Cardiac fibroblast (primary cell): Measurements from ENCODE around the gene C2orf92.
"Not testable (repeated sequence)": the region's sequence is repeated elsewhere in the genome, so short reads cannot be mapped to it uniquely, and the experiment has no call there.

Experiments used
- DNase-seq, 2 donors: peaks; one replicate each; pipeline versions ENCODE4 v3.0.0 to v3.0.0-alpha.2; 2010; ENCODE audit warnings: low read depth in 2 of 2
- H3K4me3 ChIP-seq, 2 donors: replicated peaks in 1 of 2; 1 replicate in 1 of 2; 2 replicates in 1 of 2; pipeline ENCODE4 v1.5.1; 2011; ENCODE audit warnings: low read depth in 2 of 2, low read length in 2 of 2, mild to moderate bottlenecking in 2 of 2, moderate library complexity in 1 of 2
- CTCF ChIP-seq: IDR thresholded peaks from one replicate; pipeline ENCODE4 v1.5.1; 2011; ENCODE audit warnings: low read depth, mild to moderate bottlenecking, low read length, inconsistent platforms

C2orf92 gene

GRCh38 chr2:97670471-97670870 lies 958 bp downstream of the C2orf92 start:
- no peak for TF ChIP-seq CTCF
- no peak overlapping the region for H3K4me3 ChIP-seq
- DNase-seq: no peak

GRCh38 chr2:97671526-97671925 lies 2.0 kb downstream of the C2orf92 start:
- no peak for DNase-seq
- TF ChIP-seq CTCF: no peak
- H3K4me3 ChIP-seq: no peak overlapping the region

GRCh38 chr2:97672606-97673140 lies 3.2 kb downstream of the C2orf92 start:
- not testable (repeated sequence) for DNase-seq, H3K4me3 ChIP-seq

GRCh38 chr2:97673182-97673914 lies 3.8 kb downstream of the C2orf92 start:
- no peak overlapping the region for H3K4me3 ChIP-seq
- TF ChIP-seq CTCF: no peak
- no peak for DNase-seq

- DNase-seq: no peak
- TF ChIP-seq CTCF: no peak
- H3K4me3 ChIP-seq: no peak overlapping the region
These were observed 4.4 kb downstream of the C2orf92 start for GRCh38 chr2:97673915-97674283.

- H3K4me3 ChIP-seq: no peak overlapping the region
- no peak for DNase-seq
- no peak for TF ChIP-seq CTCF
These were observed 6.1 kb downstream of the C2orf92 start for GRCh38 chr2:97675430-97676113.

- DNase-seq: no peak
- H3K4me3 ChIP-seq: no peak overlapping the region
- no peak for TF ChIP-seq CTCF
These were observed 7.1 kb downstream of the C2orf92 start for GRCh38 chr2:97676620-97677019.
